ENCODE measurements around the gene BCO2.

BCO2 gene

GRCh38 chr11:112219476-112220232 lies 44.3 kb downstream of the BCO2 start:
- DNase-seq, result peak; percentile 71 to 87

- DNase-seq, result no peak
Measured at GRCh38 chr11:112221274-112221835, 46.0 kb downstream of the BCO2 start.

GRCh38 chr11:112222303-112222702 lies 47.0 kb downstream of the BCO2 start:
- no peak for DNase-seq

GRCh38 chr11:112223121-112223520 lies 47.8 kb downstream of the BCO2 start:
- DNase-seq, result peak in 1 of 2 donors; percentile 36

GRCh38 chr11:112223754-112224532 lies 48.6 kb downstream of the BCO2 start:
- no peak for DNase-seq

- no peak for DNase-seq
Measured at GRCh38 chr11:112225753-112226061, 50.4 kb downstream of the BCO2 start.

- peak; percentile 85 to 91 for DNase-seq
Measured at GRCh38 chr11:112226062-112226830, 50.9 kb downstream of the BCO2 start, which contains the start of gene PTS. PTS (plus strand) TSS chr11:112226428; CDS start chr11:112226444, 16 bp downstream.

- peak; percentile 14 to 22 for DNase-seq
Measured at GRCh38 chr11:112226831-112227401, 51.6 kb downstream of the BCO2 start.

- DNase-seq, result no peak
Measured at GRCh38 chr11:112227471-112227870, 52.2 kb downstream of the BCO2 start.

GRCh38 chr11:112228706-112229105 lies 53.4 kb downstream of the BCO2 start:
- no peak for DNase-seq

GRCh38 chr11:112229159-112229558 lies 53.8 kb downstream of the BCO2 start:
- no peak for DNase-seq

- no peak for DNase-seq
Measured at GRCh38 chr11:112229746-112230433, 54.6 kb downstream of the BCO2 start.

- DNase-seq, result no peak
Measured at GRCh38 chr11:112231952-112232351, 56.6 kb downstream of the BCO2 start.

- DNase-seq, result no peak
Measured at GRCh38 chr11:112235750-112236390, 60.6 kb downstream of the BCO2 start.

GRCh38 chr11:112237451-112237850 lies 62.1 kb downstream of the BCO2 start:
- DNase-seq, result no peak

GRCh38 chr11:112238041-112238440 lies 62.7 kb downstream of the BCO2 start:
- no peak for DNase-seq

- DNase-seq, result no peak
Measured at GRCh38 chr11:112241486-112241885, 66.2 kb downstream of the BCO2 start.

GRCh38 chr11:112247201-112247600 lies 71.9 kb downstream of the BCO2 start:
- no peak for DNase-seq

GRCh38 chr11:112248201-112248600 lies 72.9 kb downstream of the BCO2 start:
- peak; percentile 49 to 56 for DNase-seq

GRCh38 chr11:112249871-112250610 lies 74.7 kb downstream of the BCO2 start:
- peak; percentile 40 to 62 for DNase-seq
